Keratinocyte (primary cell): ENCODE measurements around the gene ZNF726. TPM values are rescaled to one million over a fixed set of nuclear protein-coding genes. Genes with fewer than 3 reads are reported as not detected.
"Not testable (repeated sequence)": the region's sequence is repeated elsewhere in the genome, so short reads cannot be mapped to it uniquely, and the experiment has no call there.

Experiments
- DNase-seq: peaks from one replicate; pipeline ENCODE4 v3.0.0-alpha.2; 2011; ENCODE audit warnings: low read depth, missing footprints, low spot score
- FAIRE-seq: peaks from 2 replicates; lab custom pipeline; 2011; peaks lifted over from hg19 to GRCh38; lab: Jason Lieb, UNC
- H2AFZ ChIP-seq: 2 replicates; pipeline ENCODE4 v1.6.0; 2012; ENCODE audit warnings: low read length, control low read depth, inconsistent platforms; ENCODE audit not compliant: control insufficient read depth
- H3K27ac ChIP-seq: 2 replicates; pipeline ENCODE4 v1.5.1; 2011; ENCODE audit warnings: low read length; ENCODE audit not compliant: control insufficient read depth, insufficient read depth
- H3K27me3 ChIP-seq: 3 replicates; pipeline ENCODE4 v1.6.0; 2011; ENCODE audit warnings: low read length; ENCODE audit not compliant: control insufficient read depth, insufficient read depth; ENCODE audit errors: extremely low read depth
- H3K36me3 ChIP-seq, 2 experiments: 2 replicates in 1 of 2; 3 replicates in 1 of 2; pipeline ENCODE4 v1.5.1; 2011; ENCODE audit warnings: low read length in 2 of 2, mild to moderate bottlenecking in 1 of 2; ENCODE audit not compliant: control insufficient read depth in 2 of 2, insufficient read depth in 2 of 2; ENCODE audit errors: extremely low read depth in 1 of 2
- H3K4me1 ChIP-seq: 3 replicates; pipeline ENCODE4 v1.5.1; 2011; ENCODE audit warnings: low read length; ENCODE audit not compliant: control insufficient read depth, insufficient read depth; ENCODE audit errors: extremely low read depth
- H3K4me2 ChIP-seq: 3 replicates; pipeline ENCODE4 v1.6.0; 2011; ENCODE audit warnings: low read depth, low read length; ENCODE audit not compliant: control insufficient read depth, insufficient read depth; ENCODE audit errors: extremely low read depth
- H3K4me3 ChIP-seq, 3 experiments: fragments of 200-600 bp in 1 of 3; sonication (generic) in 1 of 3; 2 replicates in 2 of 3; 3 replicates in 1 of 3; pipeline ENCODE4 v1.5.1; 2011 to 2016; ENCODE audit warnings: low read length in 3 of 3, mild to moderate bottlenecking in 3 of 3, control low read depth in 2 of 3, inconsistent platforms in 1 of 3, low read depth in 1 of 3, mixed read lengths in 1 of 3, mixed run types in 1 of 3, moderate library complexity in 1 of 3; ENCODE audit not compliant: control insufficient read depth in 2 of 3, insufficient read depth in 2 of 3; ENCODE audit errors: extremely low read depth in 1 of 3
- H3K79me2 ChIP-seq: 2 replicates; pipeline ENCODE4 v1.6.0; 2012; ENCODE audit warnings: low read length; ENCODE audit not compliant: control insufficient read depth, insufficient read depth
- H3K9ac ChIP-seq: 3 replicates; pipeline ENCODE4 v1.6.0; 2011; ENCODE audit warnings: low read length; ENCODE audit not compliant: control insufficient read depth, insufficient read depth; ENCODE audit errors: extremely low read depth
- H3K9me1 ChIP-seq: 3 replicates; pipeline ENCODE4 v1.6.0; 2011; ENCODE audit warnings: low read length; ENCODE audit not compliant: control insufficient read depth, insufficient read depth; ENCODE audit errors: extremely low read depth
- H3K9me3 ChIP-seq: 2 replicates; pipeline ENCODE4 v1.5.1; 2012; ENCODE audit warnings: low read depth, low read length; ENCODE audit not compliant: control insufficient read depth
- H4K20me1 ChIP-seq: 3 replicates; pipeline ENCODE4 v1.6.0; 2011; ENCODE audit warnings: low read length; ENCODE audit not compliant: control insufficient read depth, insufficient read depth; ENCODE audit errors: extremely low read depth
- EZH2 ChIP-seq: IDR thresholded peaks from one replicate; pipeline ENCODE4 v1.6.1; 2012; ENCODE audit warnings: inconsistent platforms, mild to moderate bottlenecking, low read length, moderate library complexity
- dilution Hi-C: fragments of 300-500 bp; cut with MboI; formaldehyde crosslinking; loops from one replicate; pipeline ENCODE4 v1.7.0; 2020; ENCODE audit warnings: low sequenced_read_pairs; ENCODE audit not compliant: extremely low pct_ligation_motif_present
- polyA plus RNA-seq, 5 experiments: library from polyadenylated mRNA; depleted of rRNA in 3 of 5; stranded (reverse) in 3 of 5; stranded (forward) in 1 of 5; unstranded in 1 of 5; fragments of >200 nt; gene quantifications; 1 replicate in 1 of 5; 2 replicates in 3 of 5; 3 replicates in 1 of 5; pipeline versions ENCODE4 v1.2.1 to v1.2.3, GENCODE V29; 2011 to 2012; ENCODE audit warnings: missing spikeins in 2 of 5, low read depth in 1 of 5, low replicate concordance in 1 of 5
- TF ChIP-seq, protein P1 (sequence below), 3 experiments: IDR thresholded peaks in 1 of 3; conservative IDR thresholded peaks in 1 of 3; optimal IDR thresholded peaks in 1 of 3; 2 replicates in 2 of 3; 3 replicates in 1 of 3; pipeline versions ENCODE3 to v1.5.1; 2011; ENCODE audit warnings: low read length in 3 of 3, mild to moderate bottlenecking in 3 of 3, moderate library complexity in 2 of 3, control low read depth in 1 of 3, inconsistent platforms in 1 of 3; ENCODE audit not compliant: insufficient read depth in 2 of 3; ENCODE audit errors: extremely low read depth in 1 of 3

The ZNF726 gene
- polyA plus RNA-seq, 1 donor (not counting 4 experiments of a cell fraction or from before 2014, with no cell fraction given) = 1.6 TPM

DNA sequence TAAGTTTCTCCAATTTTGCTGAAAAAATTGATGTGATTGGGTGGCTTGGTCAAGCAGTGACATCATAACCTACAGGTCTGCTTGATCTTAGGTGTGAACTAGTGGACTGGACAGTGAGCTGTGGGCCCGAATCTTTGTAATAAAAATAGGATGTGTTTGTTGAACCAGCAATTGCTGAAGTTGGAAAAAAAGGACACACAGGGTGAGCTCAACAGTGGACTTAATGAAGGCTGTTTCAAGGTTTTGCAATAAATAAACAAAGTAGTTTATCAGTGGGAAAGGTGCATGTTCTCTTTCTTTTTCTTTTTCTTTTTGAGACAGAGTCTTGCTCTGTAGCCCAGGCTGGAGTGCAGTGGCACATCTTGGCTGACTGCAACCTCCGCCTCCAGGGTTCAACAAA, 30.3 kb upstream of the ZNF726 start:
- no peaks in the 10 kb centered on the region for H3K27me3 ChIP-seq
- H3K9me3 ChIP-seq = peaks cover 4% of the 10 kb centered on the region
- TF ChIP-seq EZH2 = no peak
- TF ChIP-seq, protein P1, sequence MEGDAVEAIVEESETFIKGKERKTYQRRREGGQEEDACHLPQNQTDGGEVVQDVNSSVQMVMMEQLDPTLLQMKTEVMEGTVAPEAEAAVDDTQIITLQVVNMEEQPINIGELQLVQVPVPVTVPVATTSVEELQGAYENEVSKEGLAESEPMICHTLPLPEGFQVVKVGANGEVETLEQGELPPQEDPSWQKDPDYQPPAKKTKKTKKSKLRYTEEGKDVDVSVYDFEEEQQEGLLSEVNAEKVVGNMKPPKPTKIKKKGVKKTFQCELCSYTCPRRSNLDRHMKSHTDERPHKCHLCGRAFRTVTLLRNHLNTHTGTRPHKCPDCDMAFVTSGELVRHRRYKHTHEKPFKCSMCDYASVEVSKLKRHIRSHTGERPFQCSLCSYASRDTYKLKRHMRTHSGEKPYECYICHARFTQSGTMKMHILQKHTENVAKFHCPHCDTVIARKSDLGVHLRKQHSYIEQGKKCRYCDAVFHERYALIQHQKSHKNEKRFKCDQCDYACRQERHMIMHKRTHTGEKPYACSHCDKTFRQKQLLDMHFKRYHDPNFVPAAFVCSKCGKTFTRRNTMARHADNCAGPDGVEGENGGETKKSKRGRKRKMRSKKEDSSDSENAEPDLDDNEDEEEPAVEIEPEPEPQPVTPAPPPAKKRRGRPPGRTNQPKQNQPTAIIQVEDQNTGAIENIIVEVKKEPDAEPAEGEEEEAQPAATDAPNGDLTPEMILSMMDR (optimal IDR thresholded peaks at IDR 0.05 in 1 of 3, IDR thresholded peaks at IDR 0.05 in 1 of 3, conservative IDR thresholded peaks at IDR 0.05 in 1 of 3; ENCODE audit: extremely low read depth in 1 of 3, insufficient read depth in 2 of 3, low read length in 3 of 3) = no peak
- no peak for FAIRE-seq
- no peak for DNase-seq
- no peaks in the 10 kb centered on the region for H3K9me1 ChIP-seq
- H3K79me2 ChIP-seq = no peaks in the 10 kb centered on the region
- no peaks in the 10 kb centered on the region for H4K20me1 ChIP-seq
- H3K9ac ChIP-seq = no peak overlapping the region
- no peaks in the 10 kb centered on the region for H3K4me1 ChIP-seq
- no peak overlapping the region for H3K4me2 ChIP-seq
- dilution Hi-C loops = no loop called here
- H3K27ac ChIP-seq = no peak overlapping the region
- H2AFZ ChIP-seq = no peak overlapping the region
- no peaks in the 10 kb centered on the region for H3K36me3 ChIP-seq
- H3K4me3 ChIP-seq = no peak overlapping the region

DNA sequence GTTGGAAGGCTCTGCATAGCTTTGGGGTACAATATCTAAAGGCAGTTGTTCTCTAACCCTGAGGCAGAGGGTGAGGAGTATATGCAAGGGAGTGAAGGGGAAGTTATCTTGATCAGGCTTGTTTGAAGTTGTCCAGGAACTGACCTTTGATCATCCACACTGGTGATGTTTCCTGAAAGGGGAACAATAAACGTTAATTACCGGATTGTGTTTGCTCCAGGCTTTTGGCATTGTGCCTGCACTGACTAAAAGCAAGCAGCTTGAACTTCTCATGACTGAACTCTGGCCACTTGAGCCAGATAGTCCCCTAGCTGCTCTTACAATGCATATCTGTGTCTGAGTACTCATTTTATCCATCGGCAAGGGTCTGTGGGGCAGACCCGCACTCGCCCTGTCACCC, 27.0 kb upstream of the ZNF726 start:
- Histone ChIP-seq H3K9me1 (no peaks in the 10 kb centered on the region), H3K79me2 (no peaks in the 10 kb centered on the region), H2AFZ (no peak overlapping the region), H3K4me2 (no peak overlapping the region), H3K27ac (no peak overlapping the region), H3K4me3 (no peak overlapping the region), H3K36me3 (no peaks in the 10 kb centered on the region), H3K9me3 (peaks cover 4% of the 10 kb centered on the region), H4K20me1 (no peaks in the 10 kb centered on the region), H3K4me1 (no peaks in the 10 kb centered on the region), H3K27me3 (no peaks in the 10 kb centered on the region), H3K9ac (no peak overlapping the region)
- dilution Hi-C loops = no loop called here
- TF ChIP-seq, protein P1 (optimal IDR thresholded peaks at IDR 0.05 in 1 of 3, IDR thresholded peaks at IDR 0.05 in 1 of 3, conservative IDR thresholded peaks at IDR 0.05 in 1 of 3; ENCODE audit: extremely low read depth in 1 of 3, insufficient read depth in 2 of 3, low read length in 3 of 3) = no peak
- no peak for TF ChIP-seq EZH2
- DNase-seq (no peak), FAIRE-seq (no peak)

DNA sequence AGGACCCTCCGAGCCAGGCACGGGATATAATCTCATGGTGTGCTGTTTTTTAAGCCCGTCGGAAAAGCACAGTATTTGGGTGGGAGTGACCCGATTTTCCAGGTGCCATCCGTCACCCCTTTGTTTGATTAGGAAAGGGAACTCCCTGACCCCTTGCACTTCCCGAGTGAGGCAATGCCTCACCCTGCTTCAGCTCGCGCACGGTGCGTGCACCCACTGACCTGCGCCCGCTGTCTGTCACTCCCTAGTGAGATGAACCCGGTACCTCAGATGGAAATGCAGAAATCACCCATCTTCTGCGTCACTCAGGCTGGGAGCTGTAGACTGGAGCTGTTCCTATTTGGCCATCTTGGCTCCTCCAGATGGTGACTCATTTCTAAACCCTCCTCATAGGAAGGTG, 18.6 kb upstream of the ZNF726 start:
- H3K79me2 ChIP-seq, H3K9ac ChIP-seq, DNase-seq, FAIRE-seq, H3K4me1 ChIP-seq, H3K4me2 ChIP-seq, H3K36me3 ChIP-seq, H4K20me1 ChIP-seq, H3K4me3 ChIP-seq, dilution Hi-C loops, H3K9me3 ChIP-seq, H3K27ac ChIP-seq, H3K27me3 ChIP-seq, H2AFZ ChIP-seq, H3K9me1 ChIP-seq: not testable (repeated sequence)
